Ovary (tissue), 9 donors: ENCODE data around the gene ANKS1B. TPM values are rescaled to one million over a fixed set of nuclear protein-coding genes. Genes with fewer than 3 reads are reported as not detected.
A peak's percentile ranks its signal among the peaks of the same experiment; 100 is the strongest.

ENCODE experiments used
- DNase-seq, 5 donors: peaks; one replicate each; pipeline ENCODE4 v3.0.0-alpha.2; 2019 to 2020
- H3K27ac ChIP-seq, 2 donors: fragments of 200-600 bp; one replicate each; pipeline versions ENCODE4 v1.5.1 to v1.8.0; 2019 to 2022
- H3K27me3 ChIP-seq: fragments of 200-600 bp; one replicate; pipeline ENCODE4 v1.8.0; 2022
- H3K36me3 ChIP-seq: fragments of 200-600 bp; sonication (generic); one replicate; pipeline ENCODE4 v1.5.1; 2019
- H3K4me1 ChIP-seq: one replicate; pipeline ENCODE4 v1.8.1; 2013; ENCODE audit warnings: mild to moderate bottlenecking, moderate library complexity; ENCODE audit not compliant: insufficient read depth
- H3K4me3 ChIP-seq: fragments of 200-600 bp; sonication (generic); one replicate; pipeline ENCODE4 v1.5.1; 2017
- H3K9me3 ChIP-seq, 2 donors: fragments of 200-600 bp in 1 of 2; sonication (generic) in 1 of 2; one replicate each; pipeline versions ENCODE4 v1.5.1 to v1.8.1; 2013 to 2019; ENCODE audit warnings: mild to moderate bottlenecking in 1 of 2, moderate library complexity in 1 of 2
- EP300 ChIP-seq: sonication (generic); formaldehyde crosslinking; IDR thresholded peaks from one replicate; pipeline ENCODE4 v1.6.1; 2017; ENCODE audit warnings: antibody characterized with exemption
- POLR2A ChIP-seq: fragments of 450-650 bp; IDR thresholded peaks from one replicate; pipeline ENCODE4 v1.6.1; 2017; ENCODE audit warnings: antibody characterized with exemption, mild to moderate bottlenecking, moderate library complexity
- WGBS, 3 donors: extraction: QIAGEN DNeasy Blood & Tissue Kit in 1 of 3; methylation state at CpG; one replicate each; pipeline versions ENCODE4 v1.1.5 to v1.1.7; 2013 to 2017; 5-methylcytosine and 5-hydroxymethylcytosine counted together
- intact Hi-C, 4 donors: fragments of 100-400 bp; cut with DNase I; formaldehyde crosslinking; loops; one replicate each; pipeline versions ENCODE4 v1.11.0 to v1.15.1; 2022 to 2023
- polyA plus RNA-seq, 2 donors: library from polyadenylated mRNA; stranded (reverse); fragments of 200-250 nt in 1 of 2; fragments of 350-450 nt in 1 of 2; fragmentation: Illumina TruSeq in 1 of 2; extraction: RNeasy Lipid Tissue Mini Kit (QIAGEN cat#74804) in 1 of 2; gene quantifications; one replicate each; pipeline ENCODE4 v1.2.3, GENCODE V29; 2013 to 2014
- total RNA-seq, 7 donors: library from RNA; depleted of rRNA in 2 of 7; stranded (reverse); fragments of >200 nt in 2 of 7; fragmentation: NEBNext Ultra II Directional in 3 of 7; extraction: Animal tissue kit (Norgen Biotek cat#: 25700) in 3 of 7; gene quantifications; one replicate each; pipeline versions ENCODE4 v1.1.0 to v1.2.4, GENCODE V29; 2016 to 2023
- TF ChIP-seq, protein P1 (sequence below), 3 donors: fragments of 450-650 bp in 2 of 3; fragments of 200-600 bp in 1 of 3; IDR thresholded peaks; one replicate each; pipeline versions ENCODE4 v1.5.1 to v1.8.0; 2016 to 2022; ENCODE audit warnings: antibody characterized with exemption in 3 of 3, mild to moderate bottlenecking in 1 of 3
- donor health status: DM: no; HTN: no; CAD: no; lungs with moderate emphysema.
- donor health status: DM: no; HTN: no; CAD: no.
- donor health status: Bipolar disorder and iron deficiency.
- donor health status: DM: yes; HTN: yes; CAD: no.
- donor health status: DM: no; HTN: no; CAD: no.
- donor health status: DM: yes; HTN: yes; CAD: no.

Gene ANKS1B
- total and polyA plus RNA-seq, 9 donors = 0.80 to 34.9 (median 7.7) TPM

DNA sequence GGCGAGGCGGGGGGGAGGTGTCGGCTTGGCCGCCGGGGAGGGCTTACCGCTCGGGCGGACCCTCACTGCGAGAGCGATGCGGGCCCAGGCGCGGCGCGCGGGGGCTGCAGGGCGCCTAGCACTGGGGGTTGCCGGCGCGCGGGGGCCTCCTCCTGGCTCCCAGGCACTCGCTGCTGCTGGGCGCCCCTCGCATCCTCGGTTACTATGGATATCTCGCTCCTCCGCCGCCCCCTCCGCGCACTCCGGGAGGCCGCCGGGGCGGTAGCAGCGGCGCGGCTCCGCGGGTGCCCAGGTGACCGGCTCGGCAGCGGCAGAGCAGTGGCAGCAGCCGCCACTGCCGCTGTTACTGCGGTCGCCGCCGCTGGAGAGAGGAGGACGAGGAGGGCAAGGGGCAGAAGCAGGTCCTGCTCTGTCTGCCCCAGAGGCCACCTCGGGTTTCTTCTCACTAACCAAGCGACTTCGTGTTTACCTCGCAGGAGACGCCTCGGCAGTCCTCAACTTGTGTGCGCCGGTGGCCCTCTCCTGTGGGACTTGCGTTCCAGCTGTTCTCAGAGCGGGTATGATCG is 1089.6 kb downstream of the ANKS1B start:
- H3K36me3 ChIP-seq = no peaks in the 10 kb centered on the region
- WGBS, 3 donors = 0 to 4% (median 1%) methylated on average over 34 to 60 of the region's 60 CpGs
- intact Hi-C loops = loop anchor here in 2 of 4 donors (10.0 kb wide), 2 partner anchors 70 to 150 kb away; no protein-coding TSS in a partner anchor
- peak in 2 of 5 donors; percentile 18 to 68 for DNase-seq
- peak overlapping the region; percentile 30 for H3K4me3 ChIP-seq
- TF ChIP-seq, protein P1, sequence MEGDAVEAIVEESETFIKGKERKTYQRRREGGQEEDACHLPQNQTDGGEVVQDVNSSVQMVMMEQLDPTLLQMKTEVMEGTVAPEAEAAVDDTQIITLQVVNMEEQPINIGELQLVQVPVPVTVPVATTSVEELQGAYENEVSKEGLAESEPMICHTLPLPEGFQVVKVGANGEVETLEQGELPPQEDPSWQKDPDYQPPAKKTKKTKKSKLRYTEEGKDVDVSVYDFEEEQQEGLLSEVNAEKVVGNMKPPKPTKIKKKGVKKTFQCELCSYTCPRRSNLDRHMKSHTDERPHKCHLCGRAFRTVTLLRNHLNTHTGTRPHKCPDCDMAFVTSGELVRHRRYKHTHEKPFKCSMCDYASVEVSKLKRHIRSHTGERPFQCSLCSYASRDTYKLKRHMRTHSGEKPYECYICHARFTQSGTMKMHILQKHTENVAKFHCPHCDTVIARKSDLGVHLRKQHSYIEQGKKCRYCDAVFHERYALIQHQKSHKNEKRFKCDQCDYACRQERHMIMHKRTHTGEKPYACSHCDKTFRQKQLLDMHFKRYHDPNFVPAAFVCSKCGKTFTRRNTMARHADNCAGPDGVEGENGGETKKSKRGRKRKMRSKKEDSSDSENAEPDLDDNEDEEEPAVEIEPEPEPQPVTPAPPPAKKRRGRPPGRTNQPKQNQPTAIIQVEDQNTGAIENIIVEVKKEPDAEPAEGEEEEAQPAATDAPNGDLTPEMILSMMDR (IDR thresholded peaks at IDR 0.05) = no peak
- TF ChIP-seq POLR2A = no peak
- no peak for TF ChIP-seq EP300
- H3K9me3 ChIP-seq = no peaks in the 10 kb centered on the region
- H3K27me3 ChIP-seq = no peaks in the 10 kb centered on the region
- H3K4me1 ChIP-seq = peaks cover 6% of the 10 kb centered on the region
- no peak overlapping the region for H3K27ac ChIP-seq

DNA sequence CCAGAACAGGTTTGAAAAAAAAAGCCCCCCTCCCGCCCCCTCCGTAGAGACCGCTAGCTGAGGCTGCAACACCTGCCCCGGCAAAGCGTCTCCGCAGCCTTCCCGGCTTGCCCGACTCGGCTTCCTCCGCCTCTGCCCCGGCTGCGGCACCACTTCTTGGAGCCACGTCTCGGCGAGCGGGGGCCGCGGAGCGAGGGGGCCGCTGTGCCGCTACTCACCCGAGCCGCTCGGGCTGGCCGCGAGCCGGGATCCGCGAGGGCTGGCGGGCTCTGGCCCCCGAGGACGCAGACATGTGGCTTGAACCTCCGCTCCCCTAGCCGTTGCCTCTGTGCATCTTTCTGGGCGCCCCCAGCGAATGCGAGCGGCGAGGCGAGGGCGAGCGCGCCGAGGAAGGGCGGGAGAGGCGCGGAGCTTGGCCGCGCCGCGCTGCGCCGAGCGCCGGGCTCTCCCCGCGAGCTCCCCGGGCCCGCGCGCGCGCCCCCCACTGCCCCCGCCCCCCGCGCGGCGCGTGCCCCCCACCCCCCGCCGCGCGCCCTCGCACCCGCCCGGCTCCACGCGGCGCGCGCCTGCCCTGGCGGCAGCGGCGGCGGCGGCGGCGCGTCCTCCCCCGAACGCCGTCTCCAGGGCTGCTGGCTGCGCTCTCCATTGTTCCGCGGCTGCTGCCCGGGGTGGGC is 1090.2 kb downstream of the ANKS1B start:
- 0 to 1% (median 1%) methylated on average over 58 to 79 of the region's 96 CpGs for WGBS, 3 donors

DNA sequence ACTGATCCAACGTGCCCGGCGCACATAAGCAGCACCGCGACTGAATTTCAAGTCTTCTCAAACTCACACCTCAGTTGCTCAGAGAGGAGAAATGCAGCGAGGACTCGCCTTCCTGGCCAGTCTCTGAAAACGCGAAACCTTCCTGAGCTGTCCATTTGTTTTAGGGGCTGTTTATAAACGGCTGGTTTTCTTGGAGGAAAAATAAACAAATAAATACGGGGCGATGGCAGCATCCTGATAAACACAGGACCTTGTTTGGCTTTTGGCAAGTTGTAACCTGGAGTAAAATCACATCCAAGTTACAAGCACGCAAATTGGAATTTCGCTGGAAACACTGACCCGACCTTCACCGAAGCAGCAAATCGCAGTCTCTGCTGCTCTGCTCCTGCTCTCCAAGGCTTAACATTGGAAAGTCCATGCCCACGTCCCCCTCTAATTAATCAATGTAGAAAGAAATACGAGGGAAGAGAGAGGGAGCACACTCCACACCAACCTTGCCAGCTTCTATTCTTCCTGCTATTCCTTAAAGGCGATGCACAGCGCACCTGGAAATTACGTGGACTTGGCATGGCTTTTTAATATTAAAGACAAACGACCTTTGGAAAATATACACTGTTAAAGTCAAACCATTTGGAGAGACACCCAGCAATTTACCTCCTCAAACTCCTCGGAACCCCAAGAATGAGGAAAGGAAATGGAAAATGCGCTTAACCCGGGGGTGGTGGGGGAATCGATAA is 1090.9 kb downstream of the ANKS1B start:
- H3K4me1 ChIP-seq = peaks cover 6% of the 10 kb centered on the region
- no peaks in the 10 kb centered on the region for H3K9me3 ChIP-seq
- no peaks in the 10 kb centered on the region for H3K36me3 ChIP-seq
- 1 to 2% (median 2%) methylated on average over 27 of the region's 27 CpGs for WGBS, 3 donors
- no peaks in the 10 kb centered on the region for H3K27me3 ChIP-seq
- TF ChIP-seq POLR2A = no peak
- TF ChIP-seq EP300 = no peak
- TF ChIP-seq, protein P1 (IDR thresholded peaks at IDR 0.05) = no peak
- peak overlapping the region; percentile 18 for H3K4me3 ChIP-seq
- intact Hi-C loops = loop anchor here in 2 of 4 donors (10.0 kb wide), 2 partner anchors 69 to 149 kb away; no protein-coding TSS in a partner anchor
- H3K27ac ChIP-seq = no peak overlapping the region
- DNase-seq = peak in 1 of 5 donors; percentile 37

More for the DNA sequence above, 1090.2 kb downstream of the ANKS1B start:
- intact Hi-C loops = loop anchor here in 2 of 4 donors (10.0 kb wide), 2 partner anchors 70 to 150 kb away; no protein-coding TSS in a partner anchor
- TF ChIP-seq, protein P1 (IDR thresholded peaks at IDR 0.05) = no peak
- TF ChIP-seq POLR2A = no peak
- TF ChIP-seq EP300 = no peak
- DNase-seq = peak in 3 of 5 donors; percentile 21 to 73 (median 39)
- Histone ChIP-seq H3K36me3 (no peaks in the 10 kb centered on the region), H3K27me3 (no peaks in the 10 kb centered on the region), H3K4me3 (peak overlapping the region; percentile 30), H3K4me1 (peaks cover 6% of the 10 kb centered on the region), H3K27ac (no peak overlapping the region), H3K9me3 (no peaks in the 10 kb centered on the region)

DNA sequence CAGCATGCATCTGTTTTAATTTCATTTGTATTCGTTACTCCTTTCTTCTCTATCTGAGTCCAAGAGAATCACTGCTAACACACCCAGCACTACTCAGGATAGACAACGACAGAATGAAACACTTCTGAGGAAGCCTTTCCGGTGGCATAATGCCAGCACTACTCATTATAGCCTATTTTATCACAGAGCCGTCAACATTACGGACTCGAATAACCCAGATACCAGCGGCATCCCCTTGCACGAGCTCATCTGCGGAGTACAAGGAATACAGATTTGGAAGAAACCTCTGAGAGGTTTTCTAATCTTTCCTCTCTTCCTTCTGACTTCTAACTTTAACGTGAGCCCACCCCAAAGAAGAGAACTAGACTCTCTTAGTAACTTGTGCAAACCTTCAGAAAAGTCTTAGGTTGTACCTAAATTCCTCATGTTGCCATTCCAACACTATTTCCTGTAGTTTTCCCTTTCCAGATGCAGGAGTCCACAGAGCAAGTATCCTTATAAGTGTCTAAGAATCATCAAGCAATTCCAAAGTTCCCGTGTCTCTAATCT is 1091.5 kb downstream of the ANKS1B start:
- Histone ChIP-seq H3K9me3 (no peaks in the 10 kb centered on the region), H3K4me1 (peaks cover 6% of the 10 kb centered on the region), H3K27ac (no peak overlapping the region), H3K36me3 (no peaks in the 10 kb centered on the region), H3K4me3 (no peak overlapping the region), H3K27me3 (no peaks in the 10 kb centered on the region)
- peak in 1 of 5 donors; percentile 17 for DNase-seq
- WGBS, 3 donors = 6 to 7% (median 7%) methylated on average over 11 of the region's 11 CpGs
- intact Hi-C loops = loop anchor here in 2 of 4 donors (10.0 kb wide), 2 partner anchors 68 to 148 kb away; no protein-coding TSS in a partner anchor
- TF ChIP-seq EP300 = no peak
- TF ChIP-seq, protein P1 (IDR thresholded peaks at IDR 0.05) = no peak
